Progenitor cell of endocrine pancreas (in vitro differentiated cells): ENCODE measurements around the gene DDIAS. TPM values are rescaled to one million over a fixed set of nuclear protein-coding genes. Genes with fewer than 3 reads are reported as not detected.
"Not testable (repeated sequence)": the region's sequence is repeated elsewhere in the genome, so short reads cannot be mapped to it uniquely, and the experiment has no call there.

Experiments used
- DNase-seq: peaks from one replicate; pipeline ENCODE4 v3.0.0; 2021; ENCODE audit warnings: low spot score; ENCODE audit not compliant: unreplicated experiment
- H3K27ac Mint-ChIP-seq: 2 replicates; pipeline ENCODE4 v1.8.0; 2021; ENCODE audit warnings: mild to moderate bottlenecking, moderate library complexity, mixed read lengths
- H3K27me3 Mint-ChIP-seq: 2 replicates; pipeline ENCODE4 v1.8.0; 2021; ENCODE audit warnings: mixed read lengths
- H3K36me3 Mint-ChIP-seq: 2 replicates; pipeline ENCODE4 v1.8.0; 2022; ENCODE audit warnings: mixed read lengths; ENCODE audit not compliant: insufficient read depth
- H3K4me1 Mint-ChIP-seq: 2 replicates; pipeline ENCODE4 v1.8.0; 2021; ENCODE audit warnings: low read depth, mixed read lengths
- H3K4me3 Mint-ChIP-seq: 2 replicates; pipeline ENCODE4 v1.8.0; 2021; ENCODE audit warnings: low read depth, mild to moderate bottlenecking, moderate library complexity, mixed read lengths
- H3K9me3 Mint-ChIP-seq: 2 replicates; pipeline ENCODE4 v1.8.0; 2021; ENCODE audit warnings: low read depth, mixed read lengths
- total RNA-seq: library from RNA; stranded (reverse); gene quantifications from 2 replicates; pipeline ENCODE4 v1.2.1, GENCODE V29; 2021
- TF ChIP-seq, protein P1 (sequence below): fragments of 200-600 bp; sonication (generic); IDR thresholded peaks from one replicate; pipeline ENCODE4 v1.5.0; 2021; ENCODE audit warnings: antibody characterized with exemption, mild to moderate bottlenecking; ENCODE audit not compliant: unreplicated experiment

DDIAS gene
- total RNA-seq, 1 donor from 2014 or later: 7.8 TPM

DNA sequence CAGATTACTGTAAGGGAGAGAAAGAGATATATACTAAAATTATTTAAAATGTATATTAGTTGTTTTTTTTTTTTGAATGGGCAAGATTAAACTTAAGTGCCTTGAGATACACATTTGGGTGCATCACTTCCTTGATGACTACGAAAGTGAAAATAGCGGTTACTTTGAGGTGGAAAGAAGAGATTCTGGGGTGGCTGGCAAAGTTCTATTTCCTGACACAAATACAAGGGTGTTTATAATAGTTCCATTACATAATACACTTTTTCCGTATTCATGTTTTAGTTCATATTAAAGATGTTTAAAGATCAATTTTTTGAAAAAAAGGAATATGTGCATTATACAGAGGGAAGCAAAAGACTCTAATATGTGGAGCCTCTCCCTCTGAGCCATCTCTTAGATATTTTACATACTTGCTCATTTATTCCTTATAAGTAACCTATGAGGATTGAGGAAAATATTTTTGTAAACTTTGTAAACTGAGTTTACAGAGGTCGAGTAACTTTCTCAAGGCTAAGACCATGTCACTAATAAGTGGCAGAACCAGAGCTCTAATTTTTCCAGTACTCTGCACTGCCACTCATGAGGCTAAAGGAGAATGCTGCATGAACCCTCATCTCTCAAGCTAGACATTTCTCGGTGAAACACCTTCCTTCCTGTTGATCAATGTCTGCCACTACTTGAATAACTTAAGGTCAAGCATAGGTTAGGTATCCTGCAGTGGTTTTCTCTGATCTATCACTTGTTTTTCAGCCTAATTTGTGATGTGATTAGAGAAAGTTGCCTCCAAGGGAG is 58.6 kb downstream of the DDIAS start:
- H3K4me1 Mint-ChIP-seq: peaks cover 17% of the 10 kb centered on the region
- no peak overlapping the region for H3K4me3 Mint-ChIP-seq
- peak overlapping the region; percentile 81 for H3K27ac Mint-ChIP-seq
- no peak for DNase-seq
- H3K36me3 Mint-ChIP-seq: peaks cover 2% of the 10 kb centered on the region
- H3K27me3 Mint-ChIP-seq: no peaks in the 10 kb centered on the region
- TF ChIP-seq, protein P1, sequence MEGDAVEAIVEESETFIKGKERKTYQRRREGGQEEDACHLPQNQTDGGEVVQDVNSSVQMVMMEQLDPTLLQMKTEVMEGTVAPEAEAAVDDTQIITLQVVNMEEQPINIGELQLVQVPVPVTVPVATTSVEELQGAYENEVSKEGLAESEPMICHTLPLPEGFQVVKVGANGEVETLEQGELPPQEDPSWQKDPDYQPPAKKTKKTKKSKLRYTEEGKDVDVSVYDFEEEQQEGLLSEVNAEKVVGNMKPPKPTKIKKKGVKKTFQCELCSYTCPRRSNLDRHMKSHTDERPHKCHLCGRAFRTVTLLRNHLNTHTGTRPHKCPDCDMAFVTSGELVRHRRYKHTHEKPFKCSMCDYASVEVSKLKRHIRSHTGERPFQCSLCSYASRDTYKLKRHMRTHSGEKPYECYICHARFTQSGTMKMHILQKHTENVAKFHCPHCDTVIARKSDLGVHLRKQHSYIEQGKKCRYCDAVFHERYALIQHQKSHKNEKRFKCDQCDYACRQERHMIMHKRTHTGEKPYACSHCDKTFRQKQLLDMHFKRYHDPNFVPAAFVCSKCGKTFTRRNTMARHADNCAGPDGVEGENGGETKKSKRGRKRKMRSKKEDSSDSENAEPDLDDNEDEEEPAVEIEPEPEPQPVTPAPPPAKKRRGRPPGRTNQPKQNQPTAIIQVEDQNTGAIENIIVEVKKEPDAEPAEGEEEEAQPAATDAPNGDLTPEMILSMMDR: no peak
- peaks cover 12% of the 10 kb centered on the region for H3K9me3 Mint-ChIP-seq

DNA sequence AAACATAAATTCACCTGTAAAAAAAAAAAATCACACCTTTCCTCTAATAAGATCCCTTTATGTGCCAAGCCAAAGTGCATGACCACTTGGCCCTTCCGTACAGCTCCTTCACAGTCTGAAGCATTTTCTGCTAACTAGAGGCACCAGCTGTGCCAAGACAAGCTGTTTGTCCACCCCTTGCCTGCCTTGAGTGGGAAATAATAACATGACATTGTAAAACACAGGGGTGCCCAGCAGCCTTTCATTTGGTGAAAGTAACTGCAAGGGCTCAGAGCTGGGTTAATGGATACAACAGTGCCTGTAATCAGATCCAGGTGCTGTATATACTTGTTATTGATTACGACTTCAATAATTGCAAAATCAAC is 59.2 kb downstream of the DDIAS start:
- TF ChIP-seq, protein P1: no peak
- Mint-ChIP-seq H3K4me1 (peaks cover 13% of the 10 kb centered on the region), H3K27me3 (no peaks in the 10 kb centered on the region), H3K36me3 (no peaks in the 10 kb centered on the region), H3K4me3 (no peak overlapping the region), H3K27ac (peak overlapping the region; percentile 81), H3K9me3 (peaks cover 9% of the 10 kb centered on the region)
- no peak for DNase-seq

DNA sequence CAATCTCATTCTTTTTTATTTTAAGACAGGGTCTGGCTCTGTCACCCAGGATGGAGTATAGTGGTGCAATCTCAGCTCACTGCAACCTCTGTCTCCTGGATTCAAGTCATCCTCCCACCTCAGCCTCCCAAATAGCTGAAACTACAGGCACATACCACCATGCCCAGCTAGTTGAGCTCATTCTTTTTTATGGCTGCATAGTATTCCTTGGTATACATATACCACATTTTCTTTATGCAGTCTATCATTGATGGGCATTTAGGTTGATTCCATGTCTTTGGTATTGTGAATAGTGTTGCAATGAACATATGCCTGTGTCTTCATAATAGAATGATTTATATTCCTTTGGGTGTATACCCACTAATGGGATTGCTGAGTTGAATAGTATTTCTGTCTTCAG is 60.5 kb downstream of the DDIAS start:
- not testable (repeated sequence) for H3K36me3 Mint-ChIP-seq, H3K27ac Mint-ChIP-seq, H3K27me3 Mint-ChIP-seq, H3K9me3 Mint-ChIP-seq, H3K4me3 Mint-ChIP-seq, DNase-seq
- peaks cover 12% of the 10 kb centered on the region for H3K4me1 Mint-ChIP-seq

DNA sequence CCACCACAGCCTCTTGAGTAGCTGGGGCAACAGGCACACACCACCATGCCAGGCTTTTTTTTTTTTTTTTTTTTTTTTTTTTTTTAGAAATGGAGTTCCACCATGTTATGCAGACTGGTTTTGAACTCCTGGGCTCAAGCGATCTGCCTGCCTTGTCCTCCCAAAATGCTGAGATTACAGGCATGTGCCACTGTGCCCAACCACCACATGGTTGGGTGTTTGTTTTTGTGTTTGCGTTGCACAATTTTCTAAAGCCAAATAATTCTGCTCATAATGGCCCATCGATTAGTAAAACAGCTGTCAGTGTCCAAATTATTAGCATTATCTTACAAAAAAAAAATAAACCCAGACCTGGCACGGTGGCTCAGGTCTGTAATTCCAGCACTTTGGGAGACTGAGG is 65.8 kb downstream of the DDIAS start:
- TF ChIP-seq, protein P1: no peak
- Mint-ChIP-seq H3K4me3 (no peak overlapping the region), H3K27me3 (no peaks in the 10 kb centered on the region), H3K9me3 (peaks cover 8% of the 10 kb centered on the region), H3K36me3 (no peaks in the 10 kb centered on the region), H3K4me1 (no peaks in the 10 kb centered on the region), H3K27ac (no peak overlapping the region)
- no peak for DNase-seq

DNA sequence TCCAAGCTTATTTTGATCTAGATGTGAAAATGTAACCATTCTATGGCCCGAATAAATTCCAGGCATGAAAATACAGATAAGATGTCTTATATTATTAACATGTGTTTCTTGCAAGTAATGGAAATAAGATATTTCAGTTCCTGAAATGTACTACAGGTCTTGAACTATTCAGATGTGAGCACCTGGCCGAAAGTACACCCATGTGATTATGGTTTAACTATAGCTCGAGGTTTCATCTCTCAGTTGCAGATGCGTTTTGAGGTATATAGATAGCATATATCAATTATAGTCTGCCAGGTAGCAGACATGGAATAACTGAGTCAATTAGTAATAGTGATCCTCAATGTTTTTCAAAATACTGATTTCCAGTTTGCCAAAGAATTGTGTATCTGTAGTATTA is 68.3 kb downstream of the DDIAS start:
- no peaks in the 10 kb centered on the region for H3K36me3 Mint-ChIP-seq
- no peaks in the 10 kb centered on the region for H3K27me3 Mint-ChIP-seq
- no peak overlapping the region for H3K4me3 Mint-ChIP-seq
- H3K4me1 Mint-ChIP-seq: no peaks in the 10 kb centered on the region
- no peak overlapping the region for H3K27ac Mint-ChIP-seq
- TF ChIP-seq, protein P1: no peak
- no peak for DNase-seq
- no peaks in the 10 kb centered on the region for H3K9me3 Mint-ChIP-seq

DNA sequence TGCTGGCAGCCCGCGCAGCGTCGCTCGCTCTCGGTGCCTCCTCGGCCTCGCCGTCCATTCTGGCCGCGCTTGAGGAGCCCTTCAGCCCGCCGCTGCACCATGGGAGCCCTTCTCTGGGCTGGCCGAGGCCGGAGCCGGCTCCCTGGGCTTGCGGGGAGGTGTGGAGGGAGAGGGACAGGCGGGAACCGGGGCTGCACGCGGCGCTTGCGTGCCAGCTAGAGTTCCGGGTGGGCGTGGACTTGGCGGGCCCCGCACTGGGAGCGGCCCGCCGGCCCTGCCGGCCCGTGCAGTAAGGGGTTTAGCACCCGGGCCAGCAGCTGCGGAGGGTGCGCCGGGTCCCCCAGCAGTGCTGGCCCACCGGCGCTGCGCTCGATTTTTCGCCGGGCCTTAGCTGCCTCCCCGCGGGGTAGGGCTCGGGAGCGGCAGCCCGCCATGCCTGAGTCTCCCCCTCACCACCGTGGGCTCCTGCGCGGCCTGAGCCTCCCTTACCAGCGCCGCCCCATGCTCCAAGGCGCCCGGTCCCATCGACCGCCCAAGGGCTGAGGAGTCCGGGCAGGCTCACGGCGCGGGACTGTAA is 69.1 kb downstream of the DDIAS start:
- H3K27me3 Mint-ChIP-seq, H3K27ac Mint-ChIP-seq, DNase-seq, H3K4me3 Mint-ChIP-seq, H3K36me3 Mint-ChIP-seq, H3K9me3 Mint-ChIP-seq, H3K4me1 Mint-ChIP-seq: not testable (repeated sequence)

DNA sequence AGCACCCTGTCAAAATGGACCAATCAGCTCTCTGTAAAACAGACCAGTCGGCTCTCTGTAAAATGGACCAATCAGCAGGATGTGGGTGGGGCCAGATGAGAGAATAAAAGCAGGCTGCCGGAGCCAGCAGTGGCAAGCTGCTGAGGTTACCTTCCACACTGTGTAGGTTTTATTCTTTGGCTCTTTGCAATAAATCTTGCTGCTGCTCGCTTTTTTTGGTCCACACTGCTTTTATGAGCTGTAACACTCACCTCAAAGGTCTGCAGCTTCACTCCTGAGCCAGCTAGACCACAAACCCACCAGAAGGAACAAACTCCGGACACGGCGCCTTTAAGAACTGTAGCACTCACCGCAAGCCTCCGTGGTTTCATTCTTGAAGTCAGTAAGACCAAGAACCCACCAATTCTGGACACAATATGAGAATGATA is 70.0 kb downstream of the DDIAS start:
- H3K4me3 Mint-ChIP-seq, H3K36me3 Mint-ChIP-seq, H3K9me3 Mint-ChIP-seq, H3K4me1 Mint-ChIP-seq, DNase-seq, H3K27me3 Mint-ChIP-seq, H3K27ac Mint-ChIP-seq: not testable (repeated sequence)
